Vagina (tissue), 2 donors: ENCODE results near the gene GTF2IRD1.

Experiments
- CTCF ChIP-seq, 3 experiments: fragments of 450-650 bp in 2 of 3; fragments of 200-600 bp in 1 of 3; sonication (generic) in 1 of 3; IDR thresholded peaks; one replicate each; pipeline ENCODE4 v1.5.1; 2017 to 2019; ENCODE audit warnings: antibody characterized with exemption in 3 of 3, mild to moderate bottlenecking in 2 of 3, moderate library complexity in 2 of 3
- POLR2A ChIP-seq, 2 donors: fragments of 450-650 bp; IDR thresholded peaks; one replicate each; pipeline ENCODE4 v1.6.1; 2017; ENCODE audit warnings: antibody characterized with exemption in 2 of 2, mild to moderate bottlenecking in 2 of 2, moderate library complexity in 2 of 2

DNA sequence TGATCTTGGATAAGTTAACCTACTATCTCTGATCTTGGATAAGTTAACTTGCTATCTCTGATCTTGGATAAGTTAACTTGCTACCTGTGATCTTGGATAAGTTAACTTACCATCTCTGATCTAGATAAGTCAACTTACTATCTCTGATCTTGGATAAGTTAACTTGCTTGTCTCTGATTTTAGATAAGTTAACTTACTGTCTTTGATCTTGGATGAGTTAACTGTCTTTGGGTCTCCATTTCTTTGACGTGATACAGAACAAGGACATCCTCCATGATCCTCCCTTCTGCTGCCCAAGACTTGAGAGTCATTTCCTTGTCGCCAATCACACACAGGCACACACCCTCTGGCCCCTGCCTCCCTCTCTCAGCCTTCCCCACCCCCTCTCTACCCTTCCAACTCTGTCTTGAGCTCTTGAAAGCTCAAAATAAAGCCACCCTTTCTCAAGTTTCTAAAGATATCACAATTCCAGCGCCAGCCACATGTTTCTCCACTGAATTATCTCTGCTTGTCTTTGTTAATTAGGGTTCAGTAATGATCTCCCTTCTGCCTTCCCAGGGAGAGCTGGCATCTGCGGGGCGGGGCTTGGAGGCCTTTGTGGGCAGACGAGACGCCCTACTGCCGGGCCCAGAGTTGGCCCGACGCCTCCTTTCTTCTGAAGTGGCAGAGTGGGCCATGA lies 118.7 kb downstream of the GTF2IRD1 start:
- TF ChIP-seq POLR2A (IDR thresholded peaks at IDR 0.05) = no peak
- TF ChIP-seq CTCF (IDR thresholded peaks at IDR 0.05) = no peak
